A549 (cell line): ENCODE measurements around the gene KRT16.

Experiments used
- JUNB ChIP-seq: fragments of >200 bp; sonication (Bioruptor Twin); formaldehyde crosslinking; IDR thresholded peaks from 2 replicates; pipeline ENCODE4 v1.6.1; 2016
- KDM5A ChIP-seq: fragments of 200-600 bp; sonication (generic); IDR thresholded peaks from 2 replicates; pipeline ENCODE4 v1.6.1; 2016; ENCODE audit warnings: antibody characterized with exemption, mild to moderate bottlenecking
- MAFK ChIP-seq: fragments of 450-650 bp; IDR thresholded peaks from 2 replicates; pipeline ENCODE4 v1.6.1; 2014; ENCODE audit not compliant: partially characterized antibody
- MAZ ChIP-seq: fragments of 150-350 bp; IDR thresholded peaks from 2 replicates; pipeline ENCODE4 v1.6.1; 2014; ENCODE audit warnings: antibody characterized with exemption, low read depth, low read length, borderline replicate concordance
- NR3C1 ChIP-seq: fragments of >200 bp; sonication (Bioruptor Twin); formaldehyde crosslinking; IDR thresholded peaks from 3 replicates; pipeline ENCODE4 v1.6.1; 2017
- POLR2A ChIP-seq: IDR thresholded peaks from 2 replicates; pipeline ENCODE4 v1.6.1; 2012; ENCODE audit warnings: mild to moderate bottlenecking, low read length
- RNF2 ChIP-seq: fragments of 200-600 bp; sonication (generic); IDR thresholded peaks from 2 replicates; pipeline ENCODE4 v1.6.1; 2016; ENCODE audit warnings: low read depth, mild to moderate bottlenecking, antibody characterized with exemption, moderate library complexity, borderline replicate concordance
- TF ChIP-seq, protein P1 (sequence below): fragments of >200 bp; sonication (Bioruptor Twin); formaldehyde crosslinking; IDR thresholded peaks from 3 replicates; pipeline ENCODE4 v1.5.1; 2016

DNA sequence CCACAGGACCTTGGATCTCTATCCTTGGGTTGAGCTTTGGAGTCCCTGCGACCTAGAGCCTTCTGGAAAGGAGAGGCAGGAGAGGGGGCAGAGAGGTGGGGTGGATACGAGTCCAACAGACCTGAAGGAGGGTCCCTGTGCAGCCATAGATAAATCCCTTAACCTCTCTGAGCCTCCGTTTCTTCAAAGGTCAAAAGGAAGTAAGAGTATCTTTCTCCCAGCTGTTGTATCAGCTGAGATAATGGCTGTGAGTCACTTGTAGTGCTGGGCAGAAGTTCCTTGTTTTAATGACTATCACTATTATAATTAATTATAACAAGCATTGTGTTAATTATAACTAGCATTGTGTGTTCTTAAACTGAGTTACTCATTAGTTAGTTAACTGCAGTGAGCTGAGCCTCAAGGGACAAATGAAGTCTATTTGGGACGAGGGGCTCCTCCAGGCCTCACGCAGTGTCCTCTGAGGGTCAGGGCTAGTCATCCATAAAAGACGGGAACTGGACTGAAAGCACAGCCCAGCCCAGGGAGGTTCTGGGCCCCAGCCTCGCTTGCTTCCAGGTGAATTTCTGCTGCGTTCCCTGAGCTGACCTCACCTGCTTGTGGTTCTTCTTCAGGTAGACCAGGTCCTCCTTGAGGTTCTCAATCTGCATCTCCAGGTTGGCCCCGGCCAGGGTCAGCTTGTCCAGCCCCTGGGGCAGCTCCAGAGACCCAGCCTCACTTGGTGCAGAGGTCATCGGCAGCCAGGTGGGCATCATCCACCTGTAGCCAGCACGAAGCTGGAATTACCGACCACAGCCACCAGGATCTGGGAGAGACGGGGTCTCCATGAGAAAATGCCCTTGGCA lies 17.5 kb upstream of the KRT16 start:
- TF ChIP-seq JUNB (no peak), POLR2A (no peak), NR3C1 (no peak), MAFK (no peak), KDM5A (no peak), MAZ (no peak), RNF2 (no peak)
- TF ChIP-seq, protein P1, sequence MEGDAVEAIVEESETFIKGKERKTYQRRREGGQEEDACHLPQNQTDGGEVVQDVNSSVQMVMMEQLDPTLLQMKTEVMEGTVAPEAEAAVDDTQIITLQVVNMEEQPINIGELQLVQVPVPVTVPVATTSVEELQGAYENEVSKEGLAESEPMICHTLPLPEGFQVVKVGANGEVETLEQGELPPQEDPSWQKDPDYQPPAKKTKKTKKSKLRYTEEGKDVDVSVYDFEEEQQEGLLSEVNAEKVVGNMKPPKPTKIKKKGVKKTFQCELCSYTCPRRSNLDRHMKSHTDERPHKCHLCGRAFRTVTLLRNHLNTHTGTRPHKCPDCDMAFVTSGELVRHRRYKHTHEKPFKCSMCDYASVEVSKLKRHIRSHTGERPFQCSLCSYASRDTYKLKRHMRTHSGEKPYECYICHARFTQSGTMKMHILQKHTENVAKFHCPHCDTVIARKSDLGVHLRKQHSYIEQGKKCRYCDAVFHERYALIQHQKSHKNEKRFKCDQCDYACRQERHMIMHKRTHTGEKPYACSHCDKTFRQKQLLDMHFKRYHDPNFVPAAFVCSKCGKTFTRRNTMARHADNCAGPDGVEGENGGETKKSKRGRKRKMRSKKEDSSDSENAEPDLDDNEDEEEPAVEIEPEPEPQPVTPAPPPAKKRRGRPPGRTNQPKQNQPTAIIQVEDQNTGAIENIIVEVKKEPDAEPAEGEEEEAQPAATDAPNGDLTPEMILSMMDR: no peak
